ENCODE results near the gene EML3. TPM values are rescaled to one million over a fixed set of nuclear protein-coding genes. Genes with fewer than 3 reads are reported as not detected.
A peak's percentile ranks its signal among the peaks of the same experiment; 100 is the strongest.

The EML3 gene
- total and polyA plus RNA-seq, 2 of the 13 experiments (the other 11 are each of a cell fraction or from before 2014, with no cell fraction given): 10.6 to 12.3 TPM

DNA sequence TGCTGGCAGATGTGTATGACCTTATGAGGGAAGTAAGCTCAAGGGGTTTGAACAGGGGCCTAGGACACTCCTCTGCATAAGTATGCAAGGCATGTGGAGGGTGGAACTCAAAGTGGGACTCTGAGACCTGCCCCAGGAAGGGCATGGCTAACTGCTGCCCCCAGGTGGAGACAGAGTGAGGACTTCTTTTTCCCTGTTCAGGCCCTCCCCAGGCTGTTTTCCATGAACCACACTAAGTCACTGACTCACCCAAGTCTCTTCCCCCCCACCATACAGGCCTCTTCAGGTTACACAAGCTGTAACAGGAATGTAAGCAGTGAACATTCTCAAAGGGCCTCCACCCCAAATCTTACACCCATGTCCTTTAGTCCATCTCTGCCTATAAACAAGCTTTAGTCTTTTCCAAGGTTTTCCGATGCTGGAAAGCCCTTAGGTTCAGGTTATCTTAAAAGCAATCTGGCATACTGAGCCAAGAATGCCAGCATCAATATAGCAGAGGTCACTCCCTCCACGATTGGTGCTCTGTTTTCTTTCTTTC is 51.9 kb downstream of the EML3 start (continued):
- TF ChIP-seq ZNF740 (CRISPR knock-in tag; IDR thresholded peaks at IDR 0.05) (peak; percentile 95), ZNF543 (CRISPR knock-in tag; IDR thresholded peaks at IDR 0.05) (no peak), HDAC2 (CRISPR knock-in tag; IDR thresholded peaks at IDR 0.05) (peak; percentile 48; the same call in 1 of the 2 replicates), KLF16 (CRISPR knock-in tag; IDR thresholded peaks at IDR 0.05) (0 out of 4 replicates have a peak, but pooled peaks of 1 of the 2 experiments have one; percentile 35), ZNF660 (CRISPR knock-in tag; IDR thresholded peaks at IDR 0.05; ENCODE audit: borderline replicate concordance, low read depth) (no peak), KLF9 (CRISPR knock-in tag; IDR thresholded peaks at IDR 0.05; ENCODE audit: low read depth) (no peak), ZNF567 (CRISPR knock-in tag; IDR thresholded peaks at IDR 0.05; ENCODE audit: borderline replicate concordance) (no peak), RXRB (CRISPR knock-in tag; IDR thresholded peaks at IDR 0.05; ENCODE audit: borderline replicate concordance) (peak; percentile 41; the same call in 1 of the 2 replicates)
- TF ChIP-seq, protein P1, sequence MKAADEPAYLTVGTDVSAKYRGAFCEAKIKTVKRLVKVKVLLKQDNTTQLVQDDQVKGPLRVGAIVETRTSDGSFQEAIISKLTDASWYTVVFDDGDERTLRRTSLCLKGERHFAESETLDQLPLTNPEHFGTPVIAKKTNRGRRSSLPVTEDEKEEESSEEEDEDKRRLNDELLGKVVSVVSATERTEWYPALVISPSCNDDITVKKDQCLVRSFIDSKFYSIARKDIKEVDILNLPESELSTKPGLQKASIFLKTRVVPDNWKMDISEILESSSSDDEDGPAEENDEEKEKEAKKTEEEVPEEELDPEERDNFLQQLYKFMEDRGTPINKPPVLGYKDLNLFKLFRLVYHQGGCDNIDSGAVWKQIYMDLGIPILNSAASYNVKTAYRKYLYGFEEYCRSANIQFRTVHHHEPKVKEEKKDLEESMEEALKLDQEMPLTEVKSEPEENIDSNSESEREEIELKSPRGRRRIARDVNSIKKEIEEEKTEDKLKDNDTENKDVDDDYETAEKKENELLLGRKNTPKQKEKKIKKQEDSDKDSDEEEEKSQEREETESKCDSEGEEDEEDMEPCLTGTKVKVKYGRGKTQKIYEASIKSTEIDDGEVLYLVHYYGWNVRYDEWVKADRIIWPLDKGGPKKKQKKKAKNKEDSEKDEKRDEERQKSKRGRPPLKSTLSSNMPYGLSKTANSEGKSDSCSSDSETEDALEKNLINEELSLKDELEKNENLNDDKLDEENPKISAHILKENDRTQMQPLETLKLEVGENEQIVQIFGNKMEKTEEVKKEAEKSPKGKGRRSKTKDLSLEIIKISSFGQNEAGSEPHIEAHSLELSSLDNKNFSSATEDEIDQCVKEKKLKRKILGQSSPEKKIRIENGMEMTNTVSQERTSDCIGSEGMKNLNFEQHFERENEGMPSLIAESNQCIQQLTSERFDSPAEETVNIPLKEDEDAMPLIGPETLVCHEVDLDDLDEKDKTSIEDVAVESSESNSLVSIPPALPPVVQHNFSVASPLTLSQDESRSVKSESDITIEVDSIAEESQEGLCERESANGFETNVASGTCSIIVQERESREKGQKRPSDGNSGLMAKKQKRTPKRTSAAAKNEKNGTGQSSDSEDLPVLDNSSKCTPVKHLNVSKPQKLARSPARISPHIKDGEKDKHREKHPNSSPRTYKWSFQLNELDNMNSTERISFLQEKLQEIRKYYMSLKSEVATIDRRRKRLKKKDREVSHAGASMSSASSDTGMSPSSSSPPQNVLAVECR (CRISPR knock-in tag; IDR thresholded peaks at IDR 0.05; ENCODE audit: borderline replicate concordance): peak; percentile 47; the same call in 1 of the 2 replicates
- TF ChIP-seq, protein P2, sequence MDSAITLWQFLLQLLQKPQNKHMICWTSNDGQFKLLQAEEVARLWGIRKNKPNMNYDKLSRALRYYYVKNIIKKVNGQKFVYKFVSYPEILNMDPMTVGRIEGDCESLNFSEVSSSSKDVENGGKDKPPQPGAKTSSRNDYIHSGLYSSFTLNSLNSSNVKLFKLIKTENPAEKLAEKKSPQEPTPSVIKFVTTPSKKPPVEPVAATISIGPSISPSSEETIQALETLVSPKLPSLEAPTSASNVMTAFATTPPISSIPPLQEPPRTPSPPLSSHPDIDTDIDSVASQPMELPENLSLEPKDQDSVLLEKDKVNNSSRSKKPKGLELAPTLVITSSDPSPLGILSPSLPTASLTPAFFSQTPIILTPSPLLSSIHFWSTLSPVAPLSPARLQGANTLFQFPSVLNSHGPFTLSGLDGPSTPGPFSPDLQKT (CRISPR knock-in tag; IDR thresholded peaks at IDR 0.05; ENCODE audit: borderline replicate concordance): no peak
- TF ChIP-seq, protein P3, sequence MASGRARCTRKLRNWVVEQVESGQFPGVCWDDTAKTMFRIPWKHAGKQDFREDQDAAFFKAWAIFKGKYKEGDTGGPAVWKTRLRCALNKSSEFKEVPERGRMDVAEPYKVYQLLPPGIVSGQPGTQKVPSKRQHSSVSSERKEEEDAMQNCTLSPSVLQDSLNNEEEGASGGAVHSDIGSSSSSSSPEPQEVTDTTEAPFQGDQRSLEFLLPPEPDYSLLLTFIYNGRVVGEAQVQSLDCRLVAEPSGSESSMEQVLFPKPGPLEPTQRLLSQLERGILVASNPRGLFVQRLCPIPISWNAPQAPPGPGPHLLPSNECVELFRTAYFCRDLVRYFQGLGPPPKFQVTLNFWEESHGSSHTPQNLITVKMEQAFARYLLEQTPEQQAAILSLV (CRISPR knock-in tag; IDR thresholded peaks at IDR 0.05; ENCODE audit: borderline replicate concordance): 0 out of 2 replicates have a peak, but pooled peaks have one; percentile 20
- TF ChIP-seq, protein P4, sequence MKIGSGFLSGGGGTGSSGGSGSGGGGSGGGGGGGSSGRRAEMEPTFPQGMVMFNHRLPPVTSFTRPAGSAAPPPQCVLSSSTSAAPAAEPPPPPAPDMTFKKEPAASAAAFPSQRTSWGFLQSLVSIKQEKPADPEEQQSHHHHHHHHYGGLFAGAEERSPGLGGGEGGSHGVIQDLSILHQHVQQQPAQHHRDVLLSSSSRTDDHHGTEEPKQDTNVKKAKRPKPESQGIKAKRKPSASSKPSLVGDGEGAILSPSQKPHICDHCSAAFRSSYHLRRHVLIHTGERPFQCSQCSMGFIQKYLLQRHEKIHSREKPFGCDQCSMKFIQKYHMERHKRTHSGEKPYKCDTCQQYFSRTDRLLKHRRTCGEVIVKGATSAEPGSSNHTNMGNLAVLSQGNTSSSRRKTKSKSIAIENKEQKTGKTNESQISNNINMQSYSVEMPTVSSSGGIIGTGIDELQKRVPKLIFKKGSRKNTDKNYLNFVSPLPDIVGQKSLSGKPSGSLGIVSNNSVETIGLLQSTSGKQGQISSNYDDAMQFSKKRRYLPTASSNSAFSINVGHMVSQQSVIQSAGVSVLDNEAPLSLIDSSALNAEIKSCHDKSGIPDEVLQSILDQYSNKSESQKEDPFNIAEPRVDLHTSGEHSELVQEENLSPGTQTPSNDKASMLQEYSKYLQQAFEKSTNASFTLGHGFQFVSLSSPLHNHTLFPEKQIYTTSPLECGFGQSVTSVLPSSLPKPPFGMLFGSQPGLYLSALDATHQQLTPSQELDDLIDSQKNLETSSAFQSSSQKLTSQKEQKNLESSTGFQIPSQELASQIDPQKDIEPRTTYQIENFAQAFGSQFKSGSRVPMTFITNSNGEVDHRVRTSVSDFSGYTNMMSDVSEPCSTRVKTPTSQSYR (CRISPR knock-in tag; IDR thresholded peaks at IDR 0.05; ENCODE audit: borderline replicate concordance): no peak
- TF ChIP-seq, protein P5, sequence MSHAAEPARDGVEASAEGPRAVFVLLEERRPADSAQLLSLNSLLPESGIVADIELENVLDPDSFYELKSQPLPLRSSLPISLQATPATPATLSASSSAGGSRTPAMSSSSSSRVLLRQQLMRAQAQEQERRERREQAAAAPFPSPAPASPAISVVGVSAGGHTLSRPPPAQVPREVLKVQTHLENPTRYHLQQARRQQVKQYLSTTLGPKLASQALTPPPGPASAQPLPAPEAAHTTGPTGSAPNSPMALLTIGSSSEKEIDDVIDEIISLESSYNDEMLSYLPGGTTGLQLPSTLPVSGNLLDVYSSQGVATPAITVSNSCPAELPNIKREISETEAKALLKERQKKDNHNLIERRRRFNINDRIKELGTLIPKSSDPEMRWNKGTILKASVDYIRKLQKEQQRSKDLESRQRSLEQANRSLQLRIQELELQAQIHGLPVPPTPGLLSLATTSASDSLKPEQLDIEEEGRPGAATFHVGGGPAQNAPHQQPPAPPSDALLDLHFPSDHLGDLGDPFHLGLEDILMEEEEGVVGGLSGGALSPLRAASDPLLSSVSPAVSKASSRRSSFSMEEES (CRISPR knock-in tag; IDR thresholded peaks at IDR 0.05): peak; percentile 26; the same call in 1 of the 2 replicates

Measured in HepG2 (cell line).